Ramos (cell line): ENCODE measurements around the gene THRB.

Source experiments
- in situ Hi-C: fragments of 300-500 bp; cut with MboI; formaldehyde crosslinking; loops from one replicate; pipeline ENCODE4 v1.14.3; 2022; ENCODE audit warnings: low sequenced_read_pairs; ENCODE audit not compliant: unreplicated experiment

The THRB gene

DNA sequence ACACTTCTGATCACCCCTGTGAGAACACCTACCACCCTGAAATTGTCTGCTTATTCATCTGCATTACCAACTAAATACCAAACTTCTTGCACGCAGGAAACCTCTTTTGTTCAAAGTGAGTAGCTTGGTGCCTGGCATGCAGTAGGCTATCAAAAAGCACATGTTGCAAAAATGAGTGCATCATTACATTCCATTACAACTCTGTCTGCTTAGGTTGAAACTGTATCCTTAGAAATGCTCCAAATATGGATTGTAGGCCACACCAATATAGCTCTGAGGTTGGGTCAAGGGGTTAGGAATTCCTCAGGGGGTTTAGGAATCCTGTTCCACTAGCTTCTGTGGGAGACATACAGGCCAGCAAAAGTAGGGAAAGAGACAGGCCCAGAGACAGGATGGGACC, 107.2 kb downstream of the THRB start:
- in situ Hi-C loops = no loop called here

GRCh38 chr3:24387000-24387399, 107.7 kb downstream of the THRB start:
- in situ Hi-C loops = no loop called here

- in situ Hi-C loops = no loop called here
Observed at GRCh38 chr3:24386458-24386857, 108.2 kb downstream of the THRB start.

DNA sequence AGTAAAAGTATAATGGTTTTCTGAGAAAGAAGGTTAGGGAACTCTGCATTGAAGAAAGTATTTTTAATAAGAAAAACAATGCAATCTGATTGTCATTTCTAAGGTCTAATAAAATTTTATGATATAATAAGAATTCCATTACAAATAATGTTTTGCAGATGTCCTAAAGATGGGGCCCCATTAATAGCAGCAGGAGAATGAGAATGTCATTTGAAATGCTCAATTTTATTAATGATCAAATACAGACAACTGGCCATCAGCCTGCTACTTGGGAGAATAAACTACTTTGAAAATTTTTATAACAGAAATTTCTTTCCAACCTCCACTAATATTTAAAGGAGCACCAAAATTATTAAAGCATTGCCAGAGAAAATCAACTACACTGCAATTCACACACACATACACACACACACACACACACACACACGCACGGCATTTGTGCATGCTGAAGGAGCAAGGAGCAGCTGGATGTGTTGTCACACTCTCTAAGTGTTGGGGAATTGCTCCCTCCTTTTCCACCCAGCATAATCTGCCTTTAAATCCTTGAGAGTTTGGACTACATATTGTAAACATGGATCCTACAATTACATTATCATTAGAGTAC, 109.5 kb downstream of the THRB start:
- in situ Hi-C loops = no loop called here

GRCh38 chr3:24382647-24383046, 112.0 kb downstream of the THRB start:
- in situ Hi-C loops = no loop called here

GRCh38 chr3:24379936-24380335, 114.7 kb downstream of the THRB start:
- in situ Hi-C loops = no loop called here

- in situ Hi-C loops = no loop called here
Observed at GRCh38 chr3:24378313-24378712, 116.3 kb downstream of the THRB start.

- in situ Hi-C loops = no loop called here
Observed at GRCh38 chr3:24377218-24377993, 117.2 kb downstream of the THRB start.

DNA sequence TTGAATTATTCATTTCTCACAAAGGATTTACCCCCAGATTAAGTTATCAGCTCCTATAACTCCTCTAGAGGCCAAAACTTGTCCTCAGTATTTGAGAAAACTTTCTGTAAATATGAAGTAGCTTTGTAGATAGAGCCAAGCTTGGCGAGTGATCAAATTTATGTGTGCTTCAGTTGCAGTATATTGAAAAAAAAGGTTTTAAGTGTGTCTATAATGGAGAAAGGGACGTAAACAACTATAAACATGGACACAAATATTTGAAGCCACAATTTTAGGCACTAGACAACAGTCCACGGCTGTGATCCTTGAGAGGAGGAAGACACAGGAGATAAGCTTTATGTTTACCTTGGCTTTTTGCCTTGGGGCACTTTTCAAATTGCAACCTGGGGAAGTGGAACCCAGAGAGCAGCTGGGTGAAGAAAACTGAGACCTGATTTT, 118.7 kb downstream of the THRB start:
- in situ Hi-C loops = no loop called here

DNA sequence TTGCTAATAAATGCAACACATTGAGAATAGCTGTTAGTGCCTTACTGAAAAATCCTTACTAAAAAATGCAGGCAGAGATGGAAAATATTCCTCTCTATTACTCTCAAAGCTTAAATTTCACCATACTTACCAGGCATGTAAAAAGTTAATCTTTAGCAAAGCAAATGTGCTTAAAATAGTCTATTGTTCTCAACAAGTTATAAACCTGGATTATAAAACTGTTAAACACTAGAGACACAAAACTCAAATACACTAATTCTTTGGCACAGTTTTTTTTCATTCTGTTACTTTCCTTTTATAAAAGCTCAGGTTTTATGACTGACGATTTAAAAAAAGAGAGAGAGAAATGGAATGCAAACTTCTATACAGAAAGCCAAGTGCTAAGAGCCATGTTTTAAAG, 119.8 kb downstream of the THRB start:
- in situ Hi-C loops = no loop called here

GRCh38 chr3:24373198-24373959, 121.3 kb downstream of the THRB start:
- in situ Hi-C loops = no loop called here

DNA sequence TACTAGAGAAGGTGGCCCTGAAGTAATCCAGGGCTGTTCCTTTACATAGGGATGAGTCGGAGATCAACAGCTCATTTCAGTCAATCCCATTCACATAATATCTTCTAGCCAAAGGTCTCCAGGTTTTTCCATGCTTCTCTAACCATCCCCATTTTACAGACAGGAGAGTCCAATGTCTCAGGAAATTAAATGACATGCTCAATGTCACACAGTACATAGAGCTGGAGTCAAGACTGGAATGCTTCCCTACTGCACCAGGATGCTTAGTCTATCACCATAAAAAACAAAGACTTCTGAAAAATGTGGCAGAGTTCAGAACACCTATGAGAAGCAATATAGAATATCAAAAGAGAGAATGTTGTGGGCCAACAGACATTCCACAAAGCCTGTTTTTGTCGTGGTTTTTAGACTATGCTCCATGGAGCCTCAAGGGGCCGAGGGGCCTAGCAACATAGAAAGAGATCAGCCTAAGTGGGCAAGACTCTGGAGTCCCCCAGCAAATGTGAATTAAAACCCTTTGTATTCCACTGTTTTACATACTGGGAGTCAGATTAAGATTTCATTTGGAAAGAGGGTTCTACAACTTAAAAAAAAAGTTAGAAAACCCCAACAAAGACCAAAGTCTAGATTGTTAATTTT, 122.0 kb downstream of the THRB start:
- in situ Hi-C loops = no loop called here

DNA sequence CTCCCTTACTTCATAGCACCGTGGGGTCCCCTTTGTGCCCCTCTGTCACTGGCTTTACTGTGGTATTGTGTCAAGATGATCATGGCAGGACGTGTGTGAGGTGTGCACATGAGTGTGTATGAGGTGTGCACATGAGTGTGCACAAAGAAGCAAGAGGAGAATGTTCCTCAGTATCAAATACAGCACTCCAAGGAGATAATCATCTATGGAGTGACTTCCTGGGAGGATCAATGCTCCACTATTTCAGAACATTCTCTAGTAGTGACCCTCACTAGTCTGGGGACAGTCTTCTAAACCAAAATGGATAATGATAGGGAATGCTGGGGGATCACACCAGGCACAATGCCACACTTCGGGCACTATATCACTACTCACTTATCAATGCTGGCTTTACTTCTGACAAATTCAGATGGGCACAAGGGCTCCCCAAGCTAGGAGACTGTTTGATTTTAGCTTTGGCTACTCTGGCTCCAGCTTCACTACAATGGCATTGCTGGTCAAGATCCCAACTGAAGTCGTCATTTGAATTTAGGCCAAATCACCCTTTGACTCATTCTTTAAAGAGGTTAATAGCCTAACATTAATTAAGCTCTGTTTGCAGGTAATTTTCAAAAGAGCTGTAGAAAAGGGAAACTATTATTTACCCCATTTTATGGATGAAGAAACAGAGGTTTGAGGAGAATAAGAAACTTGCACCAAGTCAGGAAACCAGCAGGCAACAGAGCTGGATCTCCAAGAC, 124.1 kb downstream of the THRB start:
- in situ Hi-C loops = no loop called here

GRCh38 chr3:24368605-24369004, 126.0 kb downstream of the THRB start:
- in situ Hi-C loops = no loop called here

DNA sequence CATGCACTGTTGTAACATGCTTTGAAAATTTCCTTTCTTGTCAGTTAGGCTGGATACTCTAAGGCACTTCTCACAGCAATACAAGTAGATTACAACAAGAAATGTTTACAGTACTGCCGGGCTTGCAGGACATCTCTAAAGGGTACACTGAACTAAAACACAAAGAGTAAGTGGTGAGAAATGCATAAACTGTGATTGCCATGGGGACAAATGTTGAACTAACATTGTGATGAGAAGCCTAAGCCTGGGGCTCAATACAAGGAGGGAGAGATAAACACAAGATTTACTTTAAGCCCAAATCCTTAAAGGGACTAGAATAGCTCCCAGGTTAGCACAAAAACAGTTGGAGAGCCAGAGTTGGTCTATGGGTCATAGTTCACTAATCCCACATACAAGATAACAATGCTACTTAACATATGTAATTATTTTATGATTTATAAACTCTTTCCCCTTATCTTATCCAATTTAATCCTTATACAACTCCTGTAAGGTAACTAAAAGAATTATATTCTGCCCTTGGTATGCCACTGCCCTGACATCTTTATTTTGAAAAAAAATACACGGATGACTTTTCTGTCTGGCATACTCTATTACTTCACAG, 126.9 kb downstream of the THRB start:
- in situ Hi-C loops = no loop called here

- in situ Hi-C loops = no loop called here
Observed at GRCh38 chr3:24367216-24367615, 127.4 kb downstream of the THRB start.

DNA sequence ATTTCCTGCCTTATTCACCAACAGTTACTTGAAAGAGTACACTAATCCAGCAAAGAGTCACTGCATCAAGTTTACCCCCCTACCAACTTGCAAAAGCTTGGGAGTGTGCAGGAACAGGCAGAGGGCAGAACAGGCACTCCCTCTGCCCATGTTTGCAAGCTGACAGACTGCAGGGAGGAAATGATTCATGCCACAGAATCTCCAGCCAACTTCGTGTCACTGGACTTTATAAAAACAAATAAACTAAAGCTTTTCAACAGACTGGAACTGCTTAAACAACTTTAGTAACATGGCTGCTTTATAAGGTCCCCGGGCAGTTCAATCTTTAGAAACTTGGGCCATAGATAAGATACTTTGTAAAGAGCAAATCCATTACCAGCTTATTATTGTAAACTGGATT, 129.5 kb downstream of the THRB start:
- in situ Hi-C loops = no loop called here

DNA sequence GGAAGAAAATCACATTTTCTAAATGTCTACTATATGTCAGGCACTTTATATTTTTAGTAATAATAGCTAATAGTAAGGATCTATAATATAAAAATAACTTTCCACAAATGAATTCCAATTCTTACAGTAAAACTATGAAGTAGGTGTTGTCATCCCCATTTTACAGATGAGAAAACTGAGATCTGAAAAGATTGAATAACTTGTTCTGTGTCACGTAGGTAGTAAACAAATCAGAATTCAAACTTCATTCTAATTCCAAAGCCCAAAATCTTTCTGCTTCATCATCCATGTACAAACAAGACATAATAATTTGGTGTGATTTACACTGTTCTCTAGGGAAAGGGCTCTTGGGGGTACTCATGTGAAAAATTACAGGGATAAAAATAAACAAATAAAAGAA, 130.3 kb downstream of the THRB start:
- in situ Hi-C loops = no loop called here

DNA sequence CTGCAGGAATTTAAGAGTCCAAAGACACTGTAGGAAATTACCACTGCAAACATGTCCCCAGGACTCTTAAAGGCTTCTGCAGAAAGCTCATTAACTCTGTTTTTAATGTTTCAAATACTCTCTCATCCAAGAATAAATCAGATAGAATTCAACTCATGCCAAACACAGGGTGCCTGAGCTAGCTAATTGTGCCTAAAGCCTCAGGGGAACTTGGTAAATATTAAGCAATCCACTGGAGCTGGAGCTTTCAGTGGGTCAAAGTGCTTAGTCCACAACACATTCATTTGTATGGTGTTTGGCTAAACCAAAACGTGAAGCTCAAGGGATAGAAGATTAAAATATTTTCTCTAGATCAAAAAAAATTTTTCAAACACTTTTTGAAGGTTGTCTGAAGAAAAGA, 131.4 kb downstream of the THRB start:
- in situ Hi-C loops = no loop called here

DNA sequence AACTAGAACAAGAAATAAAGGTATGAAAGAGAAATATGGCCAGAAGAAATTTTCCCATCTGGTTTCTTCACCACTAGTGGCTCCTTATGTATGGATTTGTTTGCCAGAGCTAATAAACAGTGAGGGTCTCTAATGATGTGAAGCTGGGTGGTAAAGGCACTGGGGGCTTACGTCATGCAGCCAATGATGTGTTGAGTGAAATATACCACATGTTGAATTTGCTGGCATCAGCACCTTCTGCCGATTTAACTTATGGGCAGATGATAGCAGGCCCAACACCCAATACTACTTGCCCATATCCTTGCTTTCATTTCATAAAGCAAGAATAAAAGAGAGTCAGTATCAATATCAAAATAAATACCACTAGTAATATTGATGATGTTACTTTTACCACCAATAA, 133.0 kb downstream of the THRB start:
- in situ Hi-C loops = no loop called here
